Gastrocnemius medialis (tissue), 4 donors: Measurements from ENCODE around the gene CLEC4E. TPM values are rescaled to one million over a fixed set of nuclear protein-coding genes. Genes with fewer than 3 reads are reported as not detected.

Experiments used
- ATAC-seq, 2 donors: fragments of 150-250 bp; one replicate each; pipeline ENCODE4 v1.9.1; 2016
- DNase-seq, 2 donors: peaks; one replicate each; pipeline ENCODE4 v3.0.0-alpha.2; 2019
- H3K27ac ChIP-seq, 4 donors: fragments of 200-600 bp; sonication (generic); 1 replicate in 1 of 4; 2 replicates in 3 of 4; pipeline ENCODE4 v1.5.1; 2016 to 2018; ENCODE audit warnings: mild to moderate bottlenecking in 2 of 4, moderate library complexity in 1 of 4
- H3K27me3 ChIP-seq, 3 donors: fragments of 200-600 bp; sonication (generic) in 2 of 3; 1 replicate in 1 of 3; 2 replicates in 2 of 3; pipeline versions ENCODE4 v1.5.1 to v1.6.0; 2016 to 2019; ENCODE audit warnings: mild to moderate bottlenecking in 1 of 3, moderate library complexity in 1 of 3
- H3K36me3 ChIP-seq, 2 donors: fragments of 200-600 bp; sonication (generic) in 1 of 2; one replicate each; pipeline ENCODE4 v1.5.1; 2017 to 2018
- H3K4me1 ChIP-seq, 2 donors: fragments of 200-600 bp; sonication (generic) in 1 of 2; one replicate each; pipeline ENCODE4 v1.5.1; 2016 to 2017; ENCODE audit warnings: mild to moderate bottlenecking in 2 of 2
- H3K4me3 ChIP-seq, 4 donors: fragments of 200-600 bp; sonication (generic) in 3 of 4; 1 replicate in 1 of 4; 2 replicates in 3 of 4; pipeline ENCODE4 v1.5.1; 2016 to 2019; ENCODE audit warnings: mild to moderate bottlenecking in 2 of 4
- H3K9me3 ChIP-seq, 3 donors: fragments of 200-600 bp; sonication (generic) in 2 of 3; 1 replicate in 1 of 3; 2 replicates in 2 of 3; pipeline ENCODE4 v1.5.1; 2016 to 2019
- CTCF ChIP-seq, 5 experiments: fragments of 450-650 bp in 3 of 5; fragments of 200-600 bp in 2 of 5; sonication (generic) in 2 of 5; IDR thresholded peaks in 4 of 5; conservative IDR thresholded peaks in 1 of 5; 1 replicate in 4 of 5; 2 replicates in 1 of 5; pipeline ENCODE4 v1.5.1; 2016 to 2019; ENCODE audit warnings: antibody characterized with exemption in 5 of 5, mild to moderate bottlenecking in 3 of 5, moderate library complexity in 3 of 5
- POLR2A ChIP-seq, 2 donors: fragments of 450-650 bp; IDR thresholded peaks; one replicate each; pipeline ENCODE4 v1.6.1; 2017; ENCODE audit warnings: antibody characterized with exemption in 2 of 2, mild to moderate bottlenecking in 2 of 2, moderate library complexity in 2 of 2
- in situ Hi-C, 4 donors: fragments of 200-750 bp; cut with MboI; loops; one replicate each; pipeline versions ENCODE4 v1.15.0 to v1.8.0; 2017; ENCODE audit warnings: low sequenced_read_pairs in 4 of 4
- intact Hi-C: fragments of 100-400 bp; cut with DNase I; formaldehyde crosslinking; loops from one replicate; pipeline ENCODE4 v1.15.1; 2023; ENCODE audit warnings: low total_unique reads
- total RNA-seq, 4 donors: library from RNA; depleted of rRNA; stranded (reverse); fragments of >200 nt; gene quantifications; one replicate each; pipeline versions ENCODE4 v1.1.0 to v1.2.3, GENCODE V29; 2016

CLEC4E gene
- total RNA-seq, 4 donors from 2014 or later = 0.35 to 0.58 TPM; not detected in 2

DNA sequence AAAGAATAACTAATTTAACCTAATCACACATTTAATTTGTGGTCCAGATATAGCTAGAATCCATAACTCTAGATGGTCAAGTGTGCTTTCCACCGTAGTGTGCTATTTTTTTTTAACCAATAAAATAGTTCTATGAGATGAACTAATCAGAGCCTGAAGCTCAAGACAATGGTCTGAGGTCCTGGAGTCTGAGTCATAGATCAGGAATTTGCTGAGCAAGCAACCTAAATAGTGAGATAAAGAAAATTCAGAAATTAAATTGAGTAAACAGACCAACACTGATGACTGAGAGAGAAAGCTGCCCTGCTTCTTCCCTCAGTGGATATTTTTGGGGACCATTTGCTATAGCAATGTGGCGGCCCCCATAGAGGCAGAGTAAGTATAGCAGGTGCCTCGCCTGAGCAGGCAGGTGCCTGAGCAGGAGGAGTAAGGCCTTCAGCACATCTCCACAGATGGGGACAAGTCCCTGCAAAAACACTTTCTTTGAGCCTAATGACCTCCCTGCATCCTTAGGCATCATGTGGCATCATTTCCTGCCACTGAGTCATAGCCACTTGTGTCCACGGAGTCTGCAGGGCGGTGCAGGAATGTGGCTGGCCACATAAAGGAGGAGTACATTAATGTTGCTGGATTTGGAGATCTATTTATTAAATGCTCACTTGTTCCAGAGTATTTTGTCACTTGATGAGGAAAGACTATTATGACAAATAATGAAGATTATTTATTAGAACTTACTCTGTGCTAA, 13.9 kb upstream of the CLEC4E start:
- Histone ChIP-seq H3K27ac (no peak overlapping the region), H3K36me3 (no peaks in the 10 kb centered on the region), H3K4me3 (no peak overlapping the region), H3K27me3 (no peaks in the 10 kb centered on the region), H3K9me3 (no peaks in the 10 kb centered on the region), H3K4me1 (no peaks in the 10 kb centered on the region)
- TF ChIP-seq POLR2A (IDR thresholded peaks at IDR 0.05) = no peak
- no peak for TF ChIP-seq CTCF (IDR thresholded peaks at IDR 0.05 in 4 of 5, conservative IDR thresholded peaks at IDR 0.05 in 1 of 5)
- in situ Hi-C loops (no loop called here), intact Hi-C loops (no loop called here)
- no peak for ATAC-seq
- no peak for DNase-seq

DNA sequence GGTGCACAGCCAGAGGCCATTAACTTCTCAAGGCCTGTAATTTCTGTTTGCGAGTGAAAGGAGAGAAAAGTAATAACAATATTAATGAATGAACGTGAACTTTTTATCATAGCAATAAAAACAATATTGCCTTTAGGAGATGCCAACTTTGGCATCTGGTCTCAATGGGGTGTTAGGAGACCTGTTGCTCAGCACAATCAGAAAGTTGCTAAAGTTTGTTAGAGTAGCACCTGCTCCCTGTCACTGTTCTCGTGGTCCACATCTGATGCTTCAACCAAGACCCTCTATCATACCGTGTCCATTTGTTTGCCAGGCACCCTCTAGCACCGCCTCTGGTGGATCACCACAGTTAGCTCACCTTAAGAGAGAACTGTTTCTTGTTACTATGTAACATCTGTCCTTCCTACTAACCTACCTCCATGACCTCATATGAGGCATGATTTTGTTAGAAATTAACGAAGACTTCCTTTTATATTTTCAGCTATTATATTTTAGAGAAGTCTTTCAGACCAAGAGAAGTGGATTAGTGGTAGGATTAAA, 12.5 kb upstream of the CLEC4E start:
- Histone ChIP-seq H3K27ac (no peak overlapping the region), H3K27me3 (no peaks in the 10 kb centered on the region), H3K4me1 (no peaks in the 10 kb centered on the region), H3K9me3 (no peaks in the 10 kb centered on the region), H3K36me3 (no peaks in the 10 kb centered on the region), H3K4me3 (no peak overlapping the region)
- in situ Hi-C loops = no loop called here
- DNase-seq (no peak), ATAC-seq (no peak)
- intact Hi-C loops = no loop called here
- TF ChIP-seq POLR2A (IDR thresholded peaks at IDR 0.05) = no peak
- TF ChIP-seq CTCF (IDR thresholded peaks at IDR 0.05 in 4 of 5, conservative IDR thresholded peaks at IDR 0.05 in 1 of 5) = no peak

GRCh38 chr12:8549381-8549780, 8.7 kb upstream of the CLEC4E start:
- H3K4me3 ChIP-seq = no peak overlapping the region
- TF ChIP-seq CTCF (IDR thresholded peaks at IDR 0.05 in 4 of 5, conservative IDR thresholded peaks at IDR 0.05 in 1 of 5) (no peak), POLR2A (IDR thresholded peaks at IDR 0.05) (no peak)
- no peak overlapping the region for H3K27ac ChIP-seq
- H3K36me3 ChIP-seq = no peaks in the 10 kb centered on the region
- in situ Hi-C loops (no loop called here), intact Hi-C loops (no loop called here)
- H3K9me3 ChIP-seq = no peaks in the 10 kb centered on the region
- H3K4me1 ChIP-seq = no peaks in the 10 kb centered on the region
- ATAC-seq (no peak), DNase-seq (no peak)
- H3K27me3 ChIP-seq = no peaks in the 10 kb centered on the region

GRCh38 chr12:8548192-8548591, 7.5 kb upstream of the CLEC4E start:
- Histone ChIP-seq H3K4me3 (no peak overlapping the region), H3K27ac (no peak overlapping the region), H3K27me3 (no peaks in the 10 kb centered on the region), H3K36me3 (no peaks in the 10 kb centered on the region), H3K4me1 (no peaks in the 10 kb centered on the region), H3K9me3 (no peaks in the 10 kb centered on the region)
- ATAC-seq = no peak
- no peak for TF ChIP-seq POLR2A (IDR thresholded peaks at IDR 0.05)
- no peak for DNase-seq
- in situ Hi-C loops (no loop called here), intact Hi-C loops (no loop called here)

DNA sequence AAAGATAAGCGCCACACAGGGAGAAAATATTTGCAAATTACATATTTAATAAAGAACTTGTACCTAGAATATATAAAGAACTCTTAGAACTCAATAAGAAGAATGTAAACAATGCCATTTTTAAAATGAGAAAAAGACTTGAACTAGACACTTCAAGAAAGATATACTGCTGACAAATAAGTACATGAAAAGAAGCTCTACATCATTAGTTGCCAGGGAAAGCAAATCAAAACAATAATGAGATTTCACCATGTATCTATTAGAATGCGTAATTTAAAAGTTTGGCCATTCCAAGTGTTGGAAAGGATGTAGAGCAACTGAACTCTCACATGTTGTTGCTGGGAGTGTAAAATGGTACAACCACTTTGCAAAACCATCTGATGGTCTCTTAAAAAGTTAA, 6.9 kb upstream of the CLEC4E start:
- Histone ChIP-seq H3K4me3 (no peak overlapping the region), H3K4me1 (no peaks in the 10 kb centered on the region), H3K27ac (no peak overlapping the region), H3K27me3 (no peaks in the 10 kb centered on the region), H3K36me3 (no peaks in the 10 kb centered on the region), H3K9me3 (no peaks in the 10 kb centered on the region)
- intact Hi-C loops (no loop called here), in situ Hi-C loops (no loop called here)
- TF ChIP-seq CTCF (IDR thresholded peaks at IDR 0.05 in 4 of 5, conservative IDR thresholded peaks at IDR 0.05 in 1 of 5) (no peak), POLR2A (IDR thresholded peaks at IDR 0.05) (no peak)
- ATAC-seq = no peak
- no peak for DNase-seq
